Smooth muscle cell (in vitro differentiated cells): ENCODE results near the gene CACNG7. TPM values are rescaled to one million over a fixed set of nuclear protein-coding genes. Genes with fewer than 3 reads are reported as not detected.

Source experiments
- DNase-seq: peaks from one replicate; lab custom pipeline; 2025; ENCODE audit not compliant: unreplicated experiment; lab: John Stamatoyannopoulos, UW
- H2AFZ ChIP-seq: fragments of 200-600 bp; sonication (generic); 2 replicates; pipeline ENCODE4 v1.6.0; 2016; ENCODE audit warnings: antibody characterized with exemption, low read depth, mild to moderate bottlenecking
- H3F3A ChIP-seq: fragments of 200-600 bp; sonication (generic); 2 replicates; pipeline ENCODE4 v1.6.0; 2017; ENCODE audit warnings: antibody characterized with exemption, low read depth
- H3K27ac ChIP-seq: fragments of 200-600 bp; sonication (generic); 2 replicates; pipeline ENCODE4 v1.5.1; 2016; ENCODE audit warnings: low read depth, mild to moderate bottlenecking
- H3K27me3 ChIP-seq: fragments of 200-600 bp; sonication (generic); 2 replicates; pipeline ENCODE4 v1.6.1; 2016; ENCODE audit warnings: low read depth, mild to moderate bottlenecking
- H3K36me3 ChIP-seq: fragments of 200-600 bp; sonication (generic); 2 replicates; pipeline ENCODE4 v1.5.1; 2016; ENCODE audit warnings: low read depth
- H3K4me1 ChIP-seq: fragments of 200-600 bp; sonication (generic); 2 replicates; pipeline ENCODE4 v1.5.1; 2016; ENCODE audit warnings: low read depth
- H3K4me2 ChIP-seq: fragments of 200-600 bp; sonication (generic); 2 replicates; pipeline ENCODE4 v1.6.0; 2016; ENCODE audit warnings: mild to moderate bottlenecking
- H3K4me3 ChIP-seq: fragments of 200-600 bp; sonication (generic); 2 replicates; pipeline ENCODE4 v1.5.1; 2016; ENCODE audit warnings: mild to moderate bottlenecking
- H3K79me2 ChIP-seq: fragments of 200-600 bp; sonication (generic); 2 replicates; pipeline ENCODE4 v1.6.0; 2016; ENCODE audit warnings: low read depth, mild to moderate bottlenecking
- H3K9ac ChIP-seq: fragments of 200-600 bp; sonication (generic); 2 replicates; pipeline ENCODE4 v1.6.0; 2016; ENCODE audit warnings: low read depth
- H3K9me3 ChIP-seq: fragments of 200-600 bp; sonication (generic); replicated peaks from 2 replicates; pipeline ENCODE4 v1.5.1; 2016; ENCODE audit warnings: low read depth
- H4K20me1 ChIP-seq: fragments of 200-600 bp; sonication (generic); 2 replicates; pipeline ENCODE4 v1.6.0; 2016; ENCODE audit warnings: low read depth
- CTCF ChIP-seq: fragments of 200-600 bp; sonication (generic); IDR thresholded peaks from 2 replicates; pipeline ENCODE4 v1.5.1; 2017; ENCODE audit warnings: borderline replicate concordance, mild to moderate bottlenecking, antibody characterized with exemption; ENCODE audit not compliant: insufficient read depth, poor library complexity, severe bottlenecking
- WGBS: methylation state at CpG from one replicate; pipeline ENCODE4 v1.1.7; 2016; ENCODE audit warnings: low lambda C conversion rate; 5-methylcytosine and 5-hydroxymethylcytosine counted together
- polyA plus RNA-seq: library from polyadenylated mRNA; unstranded; fragments of >200 nt; fragmentation: Nextera tagmentation; extraction: Ambion mirVana; gene quantifications from 2 replicates; pipeline ENCODE4 v1.2.1, GENCODE V29; 2016
- total RNA-seq: library from RNA; depleted of rRNA; stranded (reverse); fragments of >200 nt; gene quantifications from 2 replicates; pipeline ENCODE4 v1.2.3, GENCODE V29; 2014

The CACNG7 gene
- total and polyA plus RNA-seq, 2 experiments from 2014 or later, result 1.3 to 6.1 TPM

DNA sequence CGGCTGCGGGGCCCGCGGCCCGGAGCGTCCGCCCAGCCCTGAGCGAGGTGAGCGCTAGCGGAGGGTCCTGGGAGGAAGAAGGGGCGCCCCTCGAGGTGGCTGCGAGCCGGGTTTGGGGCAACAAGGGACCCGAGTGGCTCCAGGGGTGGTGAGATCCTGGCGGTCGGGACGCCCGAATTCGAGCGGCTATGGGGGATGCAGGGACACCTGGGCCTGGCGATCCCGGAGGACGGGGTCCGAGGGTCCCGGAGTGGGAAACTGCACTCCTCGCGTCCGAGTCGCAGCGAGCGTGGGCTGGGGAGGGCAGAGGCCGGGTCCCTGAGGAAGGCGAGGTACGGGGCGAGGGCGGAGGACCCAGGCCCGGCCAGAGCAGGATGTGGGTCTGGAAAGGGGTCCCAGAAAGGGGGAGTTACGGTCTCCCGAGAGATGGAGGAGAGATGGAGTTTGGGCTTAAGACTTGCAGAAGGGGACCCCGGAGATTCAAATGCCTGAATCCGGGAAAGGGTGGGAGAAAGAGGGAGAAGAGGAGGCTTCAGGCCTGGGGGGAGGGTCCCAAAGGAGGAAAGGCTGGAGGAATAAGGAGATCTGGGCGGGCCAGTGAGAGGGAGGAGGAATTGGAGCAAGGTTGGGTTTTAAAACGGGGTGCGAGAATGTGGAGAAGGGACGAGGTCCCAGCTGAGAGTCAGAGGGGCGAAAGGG is 542 bp downstream of the CACNG7 start:
- Histone ChIP-seq H3K27me3 (peaks cover 69% of the 10 kb centered on the region), H3K4me2 (peak overlapping the region; percentile 84), H3K36me3 (no peaks in the 10 kb centered on the region), H3F3A (no peaks in the 10 kb centered on the region), H3K27ac (no peak overlapping the region), H3K79me2 (no peaks in the 10 kb centered on the region), H4K20me1 (no peaks in the 10 kb centered on the region), H2AFZ (no peak overlapping the region), H3K4me1 (peaks cover 6% of the 10 kb centered on the region), H3K9me3 (no peaks in the 10 kb centered on the region), H3K9ac (no peak overlapping the region), H3K4me3 (peak overlapping the region; percentile 43)
- WGBS, result 2% methylated on average over 39 of the region's 47 CpGs
- no peak for DNase-seq
- no peak for TF ChIP-seq CTCF

DNA sequence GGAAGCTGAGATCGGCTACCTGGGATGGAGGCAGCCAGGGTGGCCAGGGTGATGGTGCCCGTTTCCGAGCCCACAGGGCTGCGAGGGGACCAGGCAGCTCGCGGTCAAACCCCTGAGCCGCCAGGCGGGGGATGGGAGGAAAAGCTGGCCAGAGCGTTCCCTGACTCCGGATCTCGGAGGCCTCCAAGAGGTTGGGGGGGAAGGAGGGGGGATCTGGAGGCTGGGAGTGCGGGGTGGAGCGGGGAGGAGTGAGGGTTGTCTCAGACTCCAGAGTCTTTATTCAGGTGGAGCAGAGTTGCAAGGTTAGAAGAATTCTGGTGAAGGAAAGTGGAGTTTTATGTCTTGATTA is 1.1 kb downstream of the CACNG7 start:
- TF ChIP-seq CTCF, result no peak
- Histone ChIP-seq H3K79me2 (no peaks in the 10 kb centered on the region), H3K36me3 (no peaks in the 10 kb centered on the region), H2AFZ (no peak overlapping the region), H3K27me3 (peaks cover 64% of the 10 kb centered on the region), H3K4me2 (peak overlapping the region; percentile 84), H3K9me3 (no peaks in the 10 kb centered on the region), H3F3A (no peaks in the 10 kb centered on the region), H3K27ac (no peak overlapping the region), H4K20me1 (no peaks in the 10 kb centered on the region), H3K9ac (no peak overlapping the region), H3K4me1 (peaks cover 6% of the 10 kb centered on the region), H3K4me3 (peak overlapping the region; percentile 43)
- DNase-seq, result no peak
- WGBS, result 4% methylated on average over 3 of the region's 13 CpGs

- Histone ChIP-seq H3K4me2 (no peak overlapping the region), H3K4me1 (peaks cover 4% of the 10 kb centered on the region), H3F3A (no peaks in the 10 kb centered on the region), H3K79me2 (no peaks in the 10 kb centered on the region), H3K9ac (no peak overlapping the region), H3K27ac (no peak overlapping the region), H3K9me3 (no peaks in the 10 kb centered on the region), H3K36me3 (no peaks in the 10 kb centered on the region), H4K20me1 (no peaks in the 10 kb centered on the region), H3K4me3 (no peak overlapping the region), H2AFZ (no peak overlapping the region), H3K27me3 (peaks cover 40% of the 10 kb centered on the region)
- peak; percentile 25 for TF ChIP-seq CTCF
- WGBS, result 64% methylated on average over 18 of the region's 18 CpGs
- no peak for DNase-seq
These were observed 3.6 kb downstream of the CACNG7 start for GRCh38 chr19:53912653-53913052.

DNA sequence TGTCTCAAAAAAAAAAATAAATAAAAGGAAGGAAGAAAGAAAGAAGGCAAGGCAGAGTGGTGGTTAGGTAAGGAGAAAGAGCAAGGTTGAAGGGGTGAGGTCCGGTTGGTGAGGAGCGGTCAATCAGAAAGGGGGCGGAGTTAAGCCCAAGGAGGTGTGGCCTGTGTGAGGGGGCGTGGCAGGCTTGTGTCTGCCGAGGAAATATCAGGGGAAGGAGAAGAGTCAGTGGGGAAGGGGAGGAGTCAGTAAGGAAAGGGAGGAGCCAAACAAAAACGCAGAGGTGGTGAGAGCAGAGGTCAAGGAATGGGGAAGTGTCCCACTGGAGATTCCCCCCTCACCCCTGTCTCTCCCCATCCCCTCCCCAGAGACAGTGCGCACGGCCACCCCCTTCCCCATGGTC is 5.9 kb downstream of the CACNG7 start:
- H3K27ac ChIP-seq, result no peak overlapping the region
- H3K4me2 ChIP-seq, result no peak overlapping the region
- H3K4me3 ChIP-seq, result no peak overlapping the region
- WGBS, result 73% methylated on average over 6 of the region's 8 CpGs
- no peaks in the 10 kb centered on the region for H3F3A ChIP-seq
- no peak overlapping the region for H2AFZ ChIP-seq
- no peaks in the 10 kb centered on the region for H3K4me1 ChIP-seq
- no peak for TF ChIP-seq CTCF
- H3K36me3 ChIP-seq, result no peaks in the 10 kb centered on the region
- H3K27me3 ChIP-seq, result peaks cover 18% of the 10 kb centered on the region
- no peaks in the 10 kb centered on the region for H3K79me2 ChIP-seq
- H3K9me3 ChIP-seq, result no peaks in the 10 kb centered on the region
- H4K20me1 ChIP-seq, result no peaks in the 10 kb centered on the region
- no peak overlapping the region for H3K9ac ChIP-seq
- DNase-seq, result no peak
